Loucy (cell line): Measurements from ENCODE around the gene FOXO3B.
"Not testable (repeated sequence)": the region's sequence is repeated elsewhere in the genome, so short reads cannot be mapped to it uniquely, and the experiment has no call there.

Experiments used
- CTCF ChIP-seq: fragments of 200-600 bp; sonication (generic); conservative IDR thresholded peaks from 2 replicates; pipeline ENCODE4 v1.5.1; 2014; ENCODE audit warnings: mild to moderate bottlenecking, antibody characterized with exemption, low read length
- EZH2phosphoT487 ChIP-seq: fragments of 200-600 bp; IDR thresholded peaks from 2 replicates; pipeline ENCODE4 v1.6.1; 2018; ENCODE audit warnings: antibody characterized with exemption, mild to moderate bottlenecking, moderate library complexity, borderline replicate concordance

- TF ChIP-seq CTCF, EZH2phosphoT487: not testable (repeated sequence)
These were observed 20.0 kb downstream of the FOXO3B start for GRCh38 chr17:18661924-18662624.
